ENCODE results near the gene NCOR2. TPM values are rescaled to one million over a fixed set of nuclear protein-coding genes. Genes with fewer than 3 reads are reported as not detected.

Gene NCOR2
- total RNA-seq, 1 donor from 2014 or later = 336 TPM

DNA sequence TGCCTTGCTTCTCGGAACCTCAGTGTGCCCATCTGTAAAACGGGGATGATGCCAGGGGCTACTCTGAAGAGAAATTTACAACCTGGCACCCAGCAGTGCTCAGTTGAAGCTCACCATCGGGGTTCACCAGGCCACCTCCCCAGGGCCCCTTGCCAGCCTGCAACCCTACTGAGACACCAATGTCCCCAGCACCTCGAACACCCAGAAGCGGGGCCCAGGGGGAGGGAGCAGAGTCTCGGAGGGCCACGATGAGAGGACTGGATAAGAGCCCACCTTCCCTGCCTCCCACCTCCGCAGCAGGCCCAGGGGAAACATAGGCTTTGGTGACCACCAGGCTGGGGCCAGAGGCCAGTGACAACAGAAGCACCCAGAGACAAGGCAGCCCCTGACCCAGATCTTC lies 22.4 kb downstream of the NCOR2 start:
- H3K4me3 Mint-ChIP-seq = no peak overlapping the region
- H3K36me3 Mint-ChIP-seq = no peaks in the 10 kb centered on the region
- DNase-seq (ENCODE audit: low spot score in 2 of 2, unreplicated experiment in 2 of 2) = no peak
- no peak overlapping the region for H3K27ac Mint-ChIP-seq
- peaks cover 46% of the 10 kb centered on the region for H3K4me1 Mint-ChIP-seq
- H3K27me3 Mint-ChIP-seq (ENCODE audit: low read depth) = no peaks in the 10 kb centered on the region
- no peaks in the 10 kb centered on the region for H3K9me3 Mint-ChIP-seq
- TF ChIP-seq, protein P1, sequence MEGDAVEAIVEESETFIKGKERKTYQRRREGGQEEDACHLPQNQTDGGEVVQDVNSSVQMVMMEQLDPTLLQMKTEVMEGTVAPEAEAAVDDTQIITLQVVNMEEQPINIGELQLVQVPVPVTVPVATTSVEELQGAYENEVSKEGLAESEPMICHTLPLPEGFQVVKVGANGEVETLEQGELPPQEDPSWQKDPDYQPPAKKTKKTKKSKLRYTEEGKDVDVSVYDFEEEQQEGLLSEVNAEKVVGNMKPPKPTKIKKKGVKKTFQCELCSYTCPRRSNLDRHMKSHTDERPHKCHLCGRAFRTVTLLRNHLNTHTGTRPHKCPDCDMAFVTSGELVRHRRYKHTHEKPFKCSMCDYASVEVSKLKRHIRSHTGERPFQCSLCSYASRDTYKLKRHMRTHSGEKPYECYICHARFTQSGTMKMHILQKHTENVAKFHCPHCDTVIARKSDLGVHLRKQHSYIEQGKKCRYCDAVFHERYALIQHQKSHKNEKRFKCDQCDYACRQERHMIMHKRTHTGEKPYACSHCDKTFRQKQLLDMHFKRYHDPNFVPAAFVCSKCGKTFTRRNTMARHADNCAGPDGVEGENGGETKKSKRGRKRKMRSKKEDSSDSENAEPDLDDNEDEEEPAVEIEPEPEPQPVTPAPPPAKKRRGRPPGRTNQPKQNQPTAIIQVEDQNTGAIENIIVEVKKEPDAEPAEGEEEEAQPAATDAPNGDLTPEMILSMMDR (IDR thresholded peaks at IDR 0.05; ENCODE audit: unreplicated experiment) = no peak

DNA sequence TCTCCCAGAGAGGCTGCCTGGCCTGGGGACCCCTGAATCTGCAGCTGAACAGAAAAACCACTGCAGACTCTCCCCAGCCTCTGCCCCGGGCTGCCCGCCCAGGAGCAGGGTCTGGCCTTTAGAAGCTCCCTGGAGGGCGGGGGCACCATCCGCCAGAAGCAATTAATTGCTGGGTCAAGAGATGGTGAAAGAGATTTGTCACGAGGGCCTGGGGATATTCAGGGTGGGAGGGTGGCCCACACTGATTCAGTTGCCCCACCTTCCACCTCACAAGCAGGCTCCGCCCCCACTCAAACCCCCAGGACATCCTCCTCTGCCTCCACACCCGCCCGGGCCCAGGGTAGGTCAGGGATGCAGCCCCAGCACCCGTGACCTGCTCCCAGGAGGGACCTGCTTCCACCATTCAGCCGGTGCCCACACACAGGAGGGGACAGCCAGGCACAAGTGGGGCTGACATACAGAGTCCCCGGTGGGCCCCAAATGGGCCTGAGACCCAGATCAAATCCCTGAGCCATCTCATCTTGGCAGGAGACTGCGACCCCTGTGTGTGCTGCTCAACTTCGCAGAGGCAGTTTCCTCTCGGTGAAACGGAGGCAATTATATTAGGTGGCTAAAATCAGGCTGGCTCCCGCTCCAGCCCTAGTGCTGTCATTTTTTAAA lies 23.0 kb downstream of the NCOR2 start:
- Mint-ChIP-seq H3K4me1 (peaks cover 45% of the 10 kb centered on the region), H3K9me3 (no peaks in the 10 kb centered on the region), H3K27me3 (ENCODE audit: low read depth) (no peaks in the 10 kb centered on the region), H3K36me3 (no peaks in the 10 kb centered on the region), H3K27ac (peak overlapping the region; percentile 86), H3K4me3 (peak overlapping the region; percentile 34)
- no peak for DNase-seq (ENCODE audit: low spot score in 2 of 2, unreplicated experiment in 2 of 2)
- TF ChIP-seq, protein P1 (IDR thresholded peaks at IDR 0.05; ENCODE audit: unreplicated experiment) = no peak

- Mint-ChIP-seq H3K4me3 (peak overlapping the region; percentile 48), H3K27ac (peak overlapping the region; percentile 92), H3K9me3 (no peaks in the 10 kb centered on the region), H3K36me3 (no peaks in the 10 kb centered on the region), H3K27me3 (ENCODE audit: low read depth) (no peaks in the 10 kb centered on the region), H3K4me1 (peaks cover 43% of the 10 kb centered on the region)
- TF ChIP-seq, protein P1 (IDR thresholded peaks at IDR 0.05; ENCODE audit: unreplicated experiment) = no peak
- DNase-seq (ENCODE audit: low spot score in 2 of 2, unreplicated experiment in 2 of 2) = no peak
These were observed 23.7 kb downstream of the NCOR2 start for GRCh38 chr12:124543590-124544310.

DNA sequence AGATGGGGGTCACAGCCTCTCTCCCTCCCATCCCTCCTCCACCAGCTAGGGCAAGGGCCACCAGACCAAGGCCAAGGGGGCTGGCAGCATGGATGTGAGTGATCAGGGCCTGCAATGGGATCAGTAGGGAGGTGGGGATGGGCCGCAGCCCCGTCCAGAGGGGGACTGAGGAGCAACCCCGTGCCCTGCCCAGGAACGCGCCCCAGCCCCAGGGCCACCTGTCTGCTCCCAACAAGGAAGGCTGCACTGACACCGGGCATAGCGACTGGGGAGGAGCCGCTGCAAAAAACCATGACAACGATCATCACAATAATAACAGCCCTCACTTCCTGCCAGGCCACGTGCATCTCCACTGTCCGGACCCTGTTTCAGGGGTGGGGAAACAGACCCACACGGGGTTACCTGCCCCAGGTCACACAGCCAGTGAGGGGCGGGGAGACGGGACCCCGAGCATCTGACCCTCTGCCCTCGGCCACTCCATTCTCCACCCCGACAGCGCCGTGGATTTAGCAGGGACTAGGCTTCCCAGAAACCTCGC lies 24.3 kb downstream of the NCOR2 start:
- DNase-seq (ENCODE audit: low spot score in 2 of 2, unreplicated experiment in 2 of 2) = no peak
- H3K36me3 Mint-ChIP-seq = no peaks in the 10 kb centered on the region
- peak overlapping the region; percentile 48 for H3K4me3 Mint-ChIP-seq
- no peaks in the 10 kb centered on the region for H3K27me3 Mint-ChIP-seq (ENCODE audit: low read depth)
- TF ChIP-seq, protein P1 (IDR thresholded peaks at IDR 0.05; ENCODE audit: unreplicated experiment) = no peak
- peaks cover 46% of the 10 kb centered on the region for H3K4me1 Mint-ChIP-seq
- peak overlapping the region; percentile 92 for H3K27ac Mint-ChIP-seq
- no peaks in the 10 kb centered on the region for H3K9me3 Mint-ChIP-seq

- TF ChIP-seq, protein P1 (IDR thresholded peaks at IDR 0.05; ENCODE audit: unreplicated experiment) = no peak
- Mint-ChIP-seq H3K27ac (peak overlapping the region; percentile 53), H3K9me3 (no peaks in the 10 kb centered on the region), H3K27me3 (ENCODE audit: low read depth) (no peaks in the 10 kb centered on the region), H3K4me1 (peaks cover 48% of the 10 kb centered on the region), H3K36me3 (no peaks in the 10 kb centered on the region), H3K4me3 (no peak overlapping the region)
- no peak for DNase-seq (ENCODE audit: low spot score in 2 of 2, unreplicated experiment in 2 of 2)
These were observed 25.1 kb downstream of the NCOR2 start for GRCh38 chr12:124542021-124542949.
